22Rv1 (cell line): Measurements from ENCODE around the gene UBE3C.

ENCODE experiments used
- H3K27ac ChIP-seq: fragments of 450-650 bp; 2 replicates; pipeline ENCODE4 v1.5.1; 2017
- ZFX ChIP-seq: fragments of 450-650 bp; IDR thresholded peaks from 2 replicates; pipeline ENCODE4 v1.6.1; 2017; ENCODE audit warnings: antibody characterized with exemption, borderline replicate concordance
- TF ChIP-seq, protein P1 (sequence below): fragments of 450-650 bp; IDR thresholded peaks from 2 replicates; pipeline ENCODE4 v1.5.1; 2017; ENCODE audit warnings: mild to moderate bottlenecking

UBE3C gene

DNA sequence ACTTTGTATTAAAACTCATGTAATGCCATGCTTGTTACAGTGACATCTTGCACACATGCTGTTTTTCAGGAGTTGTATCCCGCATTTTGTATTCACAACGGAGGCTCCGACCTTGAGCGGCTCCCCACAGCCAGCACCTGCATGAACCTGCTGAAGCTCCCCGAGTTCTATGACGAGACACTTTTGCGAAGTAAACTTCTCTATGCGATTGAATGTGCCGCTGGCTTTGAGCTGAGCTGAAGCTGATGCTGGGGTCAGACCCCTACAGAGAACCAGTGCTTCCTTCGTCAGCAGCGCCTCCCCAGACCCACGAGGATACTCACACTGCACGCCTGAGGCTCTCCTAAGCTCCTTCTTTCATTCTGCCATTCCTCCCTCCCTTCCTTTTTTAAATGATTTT is 128.8 kb downstream of the UBE3C start:
- TF ChIP-seq, protein P1, sequence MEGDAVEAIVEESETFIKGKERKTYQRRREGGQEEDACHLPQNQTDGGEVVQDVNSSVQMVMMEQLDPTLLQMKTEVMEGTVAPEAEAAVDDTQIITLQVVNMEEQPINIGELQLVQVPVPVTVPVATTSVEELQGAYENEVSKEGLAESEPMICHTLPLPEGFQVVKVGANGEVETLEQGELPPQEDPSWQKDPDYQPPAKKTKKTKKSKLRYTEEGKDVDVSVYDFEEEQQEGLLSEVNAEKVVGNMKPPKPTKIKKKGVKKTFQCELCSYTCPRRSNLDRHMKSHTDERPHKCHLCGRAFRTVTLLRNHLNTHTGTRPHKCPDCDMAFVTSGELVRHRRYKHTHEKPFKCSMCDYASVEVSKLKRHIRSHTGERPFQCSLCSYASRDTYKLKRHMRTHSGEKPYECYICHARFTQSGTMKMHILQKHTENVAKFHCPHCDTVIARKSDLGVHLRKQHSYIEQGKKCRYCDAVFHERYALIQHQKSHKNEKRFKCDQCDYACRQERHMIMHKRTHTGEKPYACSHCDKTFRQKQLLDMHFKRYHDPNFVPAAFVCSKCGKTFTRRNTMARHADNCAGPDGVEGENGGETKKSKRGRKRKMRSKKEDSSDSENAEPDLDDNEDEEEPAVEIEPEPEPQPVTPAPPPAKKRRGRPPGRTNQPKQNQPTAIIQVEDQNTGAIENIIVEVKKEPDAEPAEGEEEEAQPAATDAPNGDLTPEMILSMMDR = no peak
- no peak for TF ChIP-seq ZFX
- H3K27ac ChIP-seq = no peak overlapping the region

DNA sequence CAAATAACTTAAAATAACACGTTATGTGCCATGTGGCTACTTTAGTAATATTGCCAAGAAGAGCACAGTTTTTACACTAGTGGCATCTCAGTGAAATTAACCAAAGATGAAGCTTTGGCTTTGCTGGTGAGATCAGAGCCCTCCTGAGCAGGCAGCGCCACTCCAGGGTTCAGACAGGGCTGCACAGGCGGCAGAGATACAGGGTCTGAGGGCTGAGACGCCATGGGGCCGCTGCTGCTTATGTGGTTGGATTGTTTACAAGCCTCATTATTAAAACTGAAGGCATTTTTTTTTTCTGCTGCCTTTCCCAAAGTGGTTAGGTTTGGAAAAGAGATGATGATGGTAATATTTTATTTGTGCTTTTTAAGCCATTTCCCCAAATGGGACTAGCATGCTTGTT is 129.2 kb downstream of the UBE3C start:
- H3K27ac ChIP-seq = no peak overlapping the region

DNA sequence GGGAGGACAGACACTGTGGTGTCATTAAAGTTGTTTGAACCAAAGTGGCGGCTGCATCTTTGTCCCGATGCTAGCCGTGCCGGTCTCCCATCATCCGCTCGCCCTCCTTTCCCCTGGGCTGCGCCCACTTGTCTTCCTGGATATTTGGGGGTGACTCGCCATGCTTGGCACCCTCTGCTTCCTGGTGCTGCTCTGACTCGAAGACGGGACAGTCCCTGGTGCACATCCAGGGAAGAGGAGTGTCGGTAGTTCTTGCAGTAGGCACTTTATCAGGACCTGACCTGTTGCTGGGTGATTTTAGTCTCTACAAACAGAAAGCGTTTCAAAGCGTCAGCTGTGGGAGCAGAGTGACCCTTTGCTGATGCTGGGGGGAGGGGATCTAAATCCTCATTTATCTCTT is 129.8 kb downstream of the UBE3C start:
- TF ChIP-seq, protein P1 = no peak
- TF ChIP-seq ZFX = no peak
- no peak overlapping the region for H3K27ac ChIP-seq

More for the DNA sequence above, 129.2 kb downstream of the UBE3C start:
- no peak for TF ChIP-seq ZFX
- TF ChIP-seq, protein P1 = no peak

DNA sequence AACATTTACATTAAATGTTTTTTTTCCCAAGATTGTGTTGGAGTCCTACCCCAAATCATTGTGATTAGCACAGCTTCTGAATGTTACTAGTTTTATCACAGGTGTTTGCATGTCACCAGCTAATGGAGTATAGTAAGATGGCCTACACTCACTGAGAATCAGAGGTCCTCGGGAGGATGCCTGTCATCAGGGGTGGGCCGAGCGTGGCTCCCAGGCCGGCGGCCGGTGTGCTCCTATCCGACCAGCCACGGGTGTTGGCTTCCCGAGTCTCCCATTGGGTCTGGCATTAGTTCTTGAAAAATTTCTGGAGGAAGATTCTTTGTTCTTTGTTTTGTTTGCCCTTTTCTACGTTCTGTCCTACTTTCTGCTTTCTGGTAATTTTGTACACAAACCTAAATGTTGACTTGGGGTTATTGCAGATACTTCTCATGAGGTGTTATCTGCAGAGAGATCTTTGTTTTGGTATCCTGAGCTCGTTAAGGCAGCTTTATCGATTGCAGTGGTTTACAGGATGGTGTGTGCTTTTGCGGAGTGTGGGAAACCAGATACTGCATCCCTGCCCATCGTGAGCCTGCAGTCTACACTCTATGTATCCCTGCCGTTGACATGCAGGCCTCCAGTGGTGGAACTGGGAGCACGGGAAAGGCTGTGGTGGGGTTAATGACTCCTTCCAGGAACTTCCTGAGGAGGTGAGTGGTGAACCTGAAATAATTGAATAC is 130.8 kb downstream of the UBE3C start:
- no peak for TF ChIP-seq ZFX
- TF ChIP-seq, protein P1 = no peak
- H3K27ac ChIP-seq = no peak overlapping the region

DNA sequence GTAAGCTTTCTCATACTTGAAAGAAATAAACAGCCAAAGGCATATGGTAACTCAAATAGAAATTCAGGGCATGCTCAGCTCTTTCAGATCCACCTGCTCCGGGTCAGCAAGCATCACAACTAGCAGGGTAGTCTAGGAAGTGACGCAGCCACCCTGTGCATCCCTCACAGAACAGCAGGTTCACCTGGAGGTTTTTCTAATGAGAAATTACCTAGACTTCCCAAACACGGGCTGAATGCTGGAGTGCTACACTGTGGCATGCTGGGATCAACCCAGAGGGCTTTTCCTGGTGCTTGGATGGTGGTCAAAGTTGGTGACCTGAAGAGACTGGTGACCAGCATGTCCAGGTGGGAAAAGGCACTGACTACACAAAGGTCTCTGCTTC is 131.3 kb downstream of the UBE3C start:
- H3K27ac ChIP-seq = no peak overlapping the region
- TF ChIP-seq, protein P1 = no peak
- TF ChIP-seq ZFX = no peak

DNA sequence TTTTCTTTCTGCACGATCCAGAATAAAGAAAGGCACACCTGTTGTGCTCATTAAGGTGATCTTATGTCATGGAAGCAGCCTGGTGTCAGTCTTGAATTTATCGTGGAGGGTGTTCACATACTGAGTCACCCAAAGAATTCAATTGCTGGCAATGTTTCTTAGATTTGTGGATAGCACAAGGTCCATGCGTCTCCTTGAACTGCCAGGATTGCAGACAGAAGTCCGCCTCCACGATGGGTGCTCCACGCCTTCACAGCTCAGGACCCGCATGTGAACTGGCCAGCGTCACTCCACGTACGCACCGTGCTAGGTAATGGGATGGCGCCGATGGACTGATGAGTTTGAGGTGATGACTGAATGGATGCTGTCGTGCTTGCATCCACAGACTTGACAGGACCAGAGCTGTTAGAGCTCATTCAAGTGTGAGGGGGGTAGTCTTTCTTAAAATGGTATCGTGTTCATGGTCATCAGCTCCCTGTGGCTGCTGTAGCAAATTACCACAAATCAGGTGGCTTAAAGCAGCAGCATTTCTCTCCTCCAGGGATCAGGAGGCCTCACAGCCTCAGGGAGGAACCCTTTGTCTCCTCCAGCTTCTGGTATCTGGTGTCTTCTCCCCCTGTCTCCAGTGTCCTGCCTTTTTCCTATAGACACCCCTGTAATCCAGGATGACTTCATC is 132.7 kb downstream of the UBE3C start:
- TF ChIP-seq, protein P1 = no peak
- TF ChIP-seq ZFX = no peak
- 0 out of 2 replicates have a peak overlapping the region, but pooled peaks have one; percentile 22 for H3K27ac ChIP-seq

DNA sequence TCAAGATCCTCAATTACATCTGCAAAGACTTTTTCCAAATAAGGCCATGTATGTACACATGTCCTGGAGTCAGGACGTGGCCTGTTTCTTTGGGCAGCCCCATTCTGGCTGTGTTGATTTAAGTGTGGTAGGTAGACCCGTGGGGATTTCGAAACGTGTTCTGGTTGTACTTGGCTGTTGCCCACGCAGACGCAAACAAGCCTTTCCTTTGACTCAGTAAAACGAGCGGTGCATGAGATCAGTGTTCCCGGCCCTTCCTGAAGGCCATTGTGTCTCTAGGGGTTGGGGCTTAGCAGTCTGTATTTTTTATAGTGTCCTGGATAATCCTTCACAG is 133.2 kb downstream of the UBE3C start:
- H3K27ac ChIP-seq = peak overlapping the region; percentile 22; the same call in 1 of the 2 replicates

More for the DNA sequence above, 133.2 kb downstream of the UBE3C start:
- TF ChIP-seq ZFX = no peak
- TF ChIP-seq, protein P1 = no peak
